ENCODE results near the gene ZSWIM1.
"Not testable (repeated sequence)": the region's sequence is repeated elsewhere in the genome, so short reads cannot be mapped to it uniquely, and the experiment has no call there.

The ZSWIM1 gene

GRCh38 chr20:45924391-45925261, 43.6 kb downstream of the ZSWIM1 start:
- H3K36me3 Mint-ChIP-seq (ENCODE audit: low read depth), result no peaks in the 10 kb centered on the region
- TF ChIP-seq, protein P1, sequence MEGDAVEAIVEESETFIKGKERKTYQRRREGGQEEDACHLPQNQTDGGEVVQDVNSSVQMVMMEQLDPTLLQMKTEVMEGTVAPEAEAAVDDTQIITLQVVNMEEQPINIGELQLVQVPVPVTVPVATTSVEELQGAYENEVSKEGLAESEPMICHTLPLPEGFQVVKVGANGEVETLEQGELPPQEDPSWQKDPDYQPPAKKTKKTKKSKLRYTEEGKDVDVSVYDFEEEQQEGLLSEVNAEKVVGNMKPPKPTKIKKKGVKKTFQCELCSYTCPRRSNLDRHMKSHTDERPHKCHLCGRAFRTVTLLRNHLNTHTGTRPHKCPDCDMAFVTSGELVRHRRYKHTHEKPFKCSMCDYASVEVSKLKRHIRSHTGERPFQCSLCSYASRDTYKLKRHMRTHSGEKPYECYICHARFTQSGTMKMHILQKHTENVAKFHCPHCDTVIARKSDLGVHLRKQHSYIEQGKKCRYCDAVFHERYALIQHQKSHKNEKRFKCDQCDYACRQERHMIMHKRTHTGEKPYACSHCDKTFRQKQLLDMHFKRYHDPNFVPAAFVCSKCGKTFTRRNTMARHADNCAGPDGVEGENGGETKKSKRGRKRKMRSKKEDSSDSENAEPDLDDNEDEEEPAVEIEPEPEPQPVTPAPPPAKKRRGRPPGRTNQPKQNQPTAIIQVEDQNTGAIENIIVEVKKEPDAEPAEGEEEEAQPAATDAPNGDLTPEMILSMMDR (IDR thresholded peaks at IDR 0.05), result no peak
- H3K9me3 Mint-ChIP-seq, result no peaks in the 10 kb centered on the region
- H3K4me3 Mint-ChIP-seq, result no peak overlapping the region
- peaks cover 56% of the 10 kb centered on the region for H3K4me1 Mint-ChIP-seq
- H3K27ac Mint-ChIP-seq, result peak overlapping the region; percentile 94
- no peak for DNase-seq
- peaks cover 4% of the 10 kb centered on the region for H3K27me3 Mint-ChIP-seq (ENCODE audit: low read depth, poor library complexity)

- Mint-ChIP-seq H3K9me3 (no peaks in the 10 kb centered on the region), H3K27me3 (ENCODE audit: low read depth, poor library complexity) (peaks cover under 1% of the 10 kb centered on the region), H3K4me1 (peaks cover 43% of the 10 kb centered on the region), H3K4me3 (peak overlapping the region; percentile 54), H3K27ac (peak overlapping the region; percentile 94), H3K36me3 (ENCODE audit: low read depth) (no peaks in the 10 kb centered on the region)
- no peak for DNase-seq
- TF ChIP-seq, protein P1 (IDR thresholded peaks at IDR 0.05), result no peak
These were observed 44.9 kb downstream of the ZSWIM1 start for GRCh38 chr20:45925821-45926506.

DNA sequence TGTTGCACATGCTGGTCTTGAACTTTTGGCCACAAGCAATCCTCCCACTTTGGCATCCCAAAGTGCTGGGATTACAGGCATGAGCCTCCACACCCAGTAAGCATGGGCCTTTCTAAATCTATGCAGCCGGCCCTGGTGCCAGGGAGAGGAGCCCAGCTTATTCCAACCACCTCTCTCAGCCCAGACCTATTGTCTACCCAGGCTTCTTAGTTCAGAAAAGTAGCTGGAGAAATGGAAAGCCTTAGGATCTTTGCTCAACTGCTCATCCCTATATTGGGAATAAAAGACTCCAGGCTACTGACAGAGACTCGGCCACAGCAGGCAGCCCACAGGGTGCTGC, 45.7 kb downstream of the ZSWIM1 start:
- H3K9me3 Mint-ChIP-seq, result no peaks in the 10 kb centered on the region
- peak overlapping the region; percentile 69 for H3K27ac Mint-ChIP-seq
- H3K4me3 Mint-ChIP-seq, result no peak overlapping the region
- TF ChIP-seq, protein P1 (IDR thresholded peaks at IDR 0.05), result no peak
- H3K4me1 Mint-ChIP-seq, result peaks cover 36% of the 10 kb centered on the region
- DNase-seq, result no peak
- no peaks in the 10 kb centered on the region for H3K36me3 Mint-ChIP-seq (ENCODE audit: low read depth)
- H3K27me3 Mint-ChIP-seq (ENCODE audit: low read depth, poor library complexity), result no peaks in the 10 kb centered on the region

DNA sequence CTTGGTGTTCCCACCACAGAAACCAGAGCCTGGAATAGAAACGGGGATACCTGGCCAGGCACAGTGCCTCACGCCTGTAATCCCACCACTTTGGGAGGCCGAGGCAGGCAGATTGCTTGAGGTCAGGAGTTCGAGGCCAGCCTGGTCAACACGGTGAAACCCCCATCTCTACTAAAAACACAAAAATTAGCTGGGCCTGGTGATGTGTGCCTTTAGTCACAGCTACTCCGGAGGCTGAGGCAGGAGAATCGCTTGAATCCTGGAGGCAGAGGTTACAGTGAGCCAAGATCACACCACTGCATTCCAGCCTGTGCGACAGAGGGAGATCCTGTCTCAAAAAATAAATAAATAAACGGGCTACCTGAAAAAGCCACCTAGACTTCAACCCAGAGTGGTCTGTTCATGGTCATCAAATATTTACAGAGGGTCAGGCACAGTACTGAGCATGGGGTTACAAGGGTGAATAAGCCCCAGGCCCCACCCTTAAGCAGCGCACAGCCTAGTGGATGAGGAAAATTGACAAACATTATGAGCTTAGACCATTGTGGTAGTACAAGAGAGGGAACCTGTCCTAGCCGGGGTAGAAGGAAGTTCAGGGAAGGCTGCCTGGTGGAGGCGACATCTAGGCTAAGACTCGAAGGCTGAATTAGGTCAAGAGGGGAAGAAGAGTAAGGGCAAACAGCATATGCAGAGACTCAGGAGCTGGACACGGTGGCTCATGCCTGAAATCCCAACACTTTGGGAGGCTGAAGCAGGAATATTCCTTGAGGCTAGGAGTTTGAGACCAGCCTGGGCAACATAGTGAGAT, 46.2 kb downstream of the ZSWIM1 start:
- TF ChIP-seq, protein P1 (IDR thresholded peaks at IDR 0.05), result no peak
- peaks cover 33% of the 10 kb centered on the region for H3K4me1 Mint-ChIP-seq
- H3K27me3 Mint-ChIP-seq (ENCODE audit: low read depth, poor library complexity), result no peaks in the 10 kb centered on the region
- DNase-seq, result no peak
- H3K27ac Mint-ChIP-seq, result peak overlapping the region; percentile 69
- H3K36me3 Mint-ChIP-seq (ENCODE audit: low read depth), result peaks cover 3% of the 10 kb centered on the region
- H3K4me3 Mint-ChIP-seq, result no peak overlapping the region
- no peaks in the 10 kb centered on the region for H3K9me3 Mint-ChIP-seq

GRCh38 chr20:45931680-45932079, 50.7 kb downstream of the ZSWIM1 start:
- H3K27ac Mint-ChIP-seq; DNase-seq; H3K27me3 Mint-ChIP-seq (ENCODE audit: low read depth, poor library complexity); H3K4me3 Mint-ChIP-seq; H3K9me3 Mint-ChIP-seq; H3K36me3 Mint-ChIP-seq (ENCODE audit: low read depth): not testable (repeated sequence)
- peaks cover 23% of the 10 kb centered on the region for H3K4me1 Mint-ChIP-seq
